ENCODE data around the gene TBL3.
"Not testable (repeated sequence)": the region's sequence is repeated elsewhere in the genome, so short reads cannot be mapped to it uniquely, and the experiment has no call there.

The TBL3 gene

GRCh38 chr16:2008631-2009163 lies 36.8 kb downstream of the TBL3 start:
- Histone ChIP-seq H3K4me2 (ENCODE audit: insufficient read depth, low read length) (peak overlapping the region; percentile 89), H3K27ac (ENCODE audit: low read length) (peak overlapping the region; percentile 80), H3K79me2 (ENCODE audit: insufficient read depth, low read length) (peaks cover 70% of the 10 kb centered on the region), H3K27me3 (ENCODE audit: insufficient read depth, low read length, poor library complexity) (no peaks in the 10 kb centered on the region), H3K4me1 (ENCODE audit: insufficient read depth, low read length) (peaks cover 45% of the 10 kb centered on the region), H4K20me1 (ENCODE audit: insufficient read depth, low read length) (peaks cover 57% of the 10 kb centered on the region), H3K36me3 (ENCODE audit: insufficient read depth, low read length) (peaks cover 42% of the 10 kb centered on the region), H3K9ac (ENCODE audit: low read depth, low read length) (peak overlapping the region; percentile 95), H3K9me3 (ENCODE audit: insufficient read depth, low read length, severe bottlenecking) (no peaks in the 10 kb centered on the region), H3K4me3 (ENCODE audit: low read depth in 1 of 2, low read length in 2 of 2) (peak overlapping the region; percentile 70 to 97), H2AFZ (ENCODE audit: low read depth, low read length) (0 out of 2 replicates have a peak overlapping the region, but pooled peaks have one; percentile 73)
- no peak for TF ChIP-seq EZH2 (IDR thresholded peaks at IDR 0.05; ENCODE audit: borderline replicate concordance, low read depth, low read length, severe bottlenecking)
- TF ChIP-seq, protein P1, sequence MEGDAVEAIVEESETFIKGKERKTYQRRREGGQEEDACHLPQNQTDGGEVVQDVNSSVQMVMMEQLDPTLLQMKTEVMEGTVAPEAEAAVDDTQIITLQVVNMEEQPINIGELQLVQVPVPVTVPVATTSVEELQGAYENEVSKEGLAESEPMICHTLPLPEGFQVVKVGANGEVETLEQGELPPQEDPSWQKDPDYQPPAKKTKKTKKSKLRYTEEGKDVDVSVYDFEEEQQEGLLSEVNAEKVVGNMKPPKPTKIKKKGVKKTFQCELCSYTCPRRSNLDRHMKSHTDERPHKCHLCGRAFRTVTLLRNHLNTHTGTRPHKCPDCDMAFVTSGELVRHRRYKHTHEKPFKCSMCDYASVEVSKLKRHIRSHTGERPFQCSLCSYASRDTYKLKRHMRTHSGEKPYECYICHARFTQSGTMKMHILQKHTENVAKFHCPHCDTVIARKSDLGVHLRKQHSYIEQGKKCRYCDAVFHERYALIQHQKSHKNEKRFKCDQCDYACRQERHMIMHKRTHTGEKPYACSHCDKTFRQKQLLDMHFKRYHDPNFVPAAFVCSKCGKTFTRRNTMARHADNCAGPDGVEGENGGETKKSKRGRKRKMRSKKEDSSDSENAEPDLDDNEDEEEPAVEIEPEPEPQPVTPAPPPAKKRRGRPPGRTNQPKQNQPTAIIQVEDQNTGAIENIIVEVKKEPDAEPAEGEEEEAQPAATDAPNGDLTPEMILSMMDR (IDR thresholded peaks at IDR 0.05; ENCODE audit: borderline replicate concordance, extremely low read depth, low read length, poor library complexity, severe bottlenecking), result no peak
- ATAC-seq (ENCODE audit: insufficient read depth, low read depth) (peak; percentile 18; the same call in 1 of the 3 replicates), DNase-seq (peak; percentile 63)

- Histone ChIP-seq H3K9ac (ENCODE audit: low read depth, low read length) (peak overlapping the region; percentile 95), H2AFZ (ENCODE audit: low read depth, low read length) (peak overlapping the region; percentile 73), H3K27ac (ENCODE audit: low read length) (peak overlapping the region; percentile 80), H3K4me1 (ENCODE audit: insufficient read depth, low read length) (peaks cover 45% of the 10 kb centered on the region), H3K4me2 (ENCODE audit: insufficient read depth, low read length) (peak overlapping the region; percentile 89), H4K20me1 (ENCODE audit: insufficient read depth, low read length) (peaks cover 51% of the 10 kb centered on the region), H3K79me2 (ENCODE audit: insufficient read depth, low read length) (peaks cover 65% of the 10 kb centered on the region), H3K4me3 (ENCODE audit: low read depth in 1 of 2, low read length in 2 of 2) (peak overlapping the region; percentile 70 to 97), H3K27me3 (ENCODE audit: insufficient read depth, low read length, poor library complexity) (no peaks in the 10 kb centered on the region), H3K9me3 (ENCODE audit: insufficient read depth, low read length, severe bottlenecking) (no peaks in the 10 kb centered on the region), H3K36me3 (ENCODE audit: insufficient read depth, low read length) (peaks cover 37% of the 10 kb centered on the region)
- TF ChIP-seq EZH2 (IDR thresholded peaks at IDR 0.05; ENCODE audit: borderline replicate concordance, low read depth, low read length, severe bottlenecking), result no peak
- TF ChIP-seq, protein P1 (IDR thresholded peaks at IDR 0.05; ENCODE audit: borderline replicate concordance, extremely low read depth, low read length, poor library complexity, severe bottlenecking), result no peak
- DNase-seq (peak; percentile 34), ATAC-seq (ENCODE audit: insufficient read depth, low read depth) (peak; percentile 37)
These were observed 37.4 kb downstream of the TBL3 start for GRCh38 chr16:2009164-2009711.

DNA sequence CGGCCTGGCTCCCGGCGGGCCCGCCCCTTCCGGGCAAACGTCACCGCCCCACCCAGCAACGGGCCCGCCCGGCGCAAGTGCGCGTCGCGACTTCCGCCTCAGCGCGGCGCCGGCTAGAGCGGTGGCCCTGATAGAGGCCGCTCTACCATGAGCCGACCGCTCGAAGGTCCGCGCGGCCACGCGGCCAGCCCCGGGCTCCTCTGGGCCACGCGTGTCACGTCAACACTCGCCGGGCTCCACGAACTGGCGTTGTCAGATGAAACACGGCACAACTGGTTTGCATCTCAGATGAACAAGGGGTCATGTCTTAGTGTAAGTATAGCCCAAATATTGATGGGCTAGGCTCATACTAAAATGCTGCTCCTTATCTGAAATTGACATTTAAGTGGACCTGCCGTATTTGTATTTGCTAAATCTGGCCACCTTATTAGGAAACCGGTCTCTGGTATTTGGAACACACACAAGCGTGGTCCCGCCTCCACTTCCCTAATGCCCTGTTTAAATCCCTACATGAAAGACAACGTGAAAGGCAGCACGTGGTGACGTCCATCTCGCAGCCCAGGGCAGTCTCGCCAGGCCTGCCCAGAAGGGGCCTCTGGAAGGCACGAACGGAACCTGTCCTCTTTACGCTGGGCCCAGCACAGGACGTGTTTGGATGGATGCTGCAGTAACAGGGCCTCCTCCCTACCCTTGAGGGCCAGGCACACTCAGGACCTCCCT lies 38.1 kb downstream of the TBL3 start, which contains the start of gene ZNF598:
ZNF598 (minus strand) TSS at position 31 of the 720 bp plus-strand sequence.
- H3K4me2 ChIP-seq (ENCODE audit: insufficient read depth, low read length), result peak within 1 kb of the TSS; percentile 90
- H3K4me1 ChIP-seq (ENCODE audit: insufficient read depth, low read length), result peaks cover 45% of the 10 kb centered on the region
- H3K9me3 ChIP-seq (ENCODE audit: insufficient read depth, low read length, severe bottlenecking), result no peaks in the 10 kb centered on the region
- peak; percentile 79 for DNase-seq
- H4K20me1 ChIP-seq (ENCODE audit: insufficient read depth, low read length), result peaks cover 44% of the 10 kb centered on the region
- H3K36me3 ChIP-seq (ENCODE audit: insufficient read depth, low read length), result peaks cover 30% of the 10 kb centered on the region
- H3K4me3 ChIP-seq (ENCODE audit: low read depth in 1 of 2, low read length in 2 of 2), result peak within 1 kb of the TSS; percentile 70 to 97
- H3K9ac ChIP-seq (ENCODE audit: low read depth, low read length), result peak within 1 kb of the TSS; percentile 95
- peak within 1 kb of the TSS; percentile 76 for H2AFZ ChIP-seq (ENCODE audit: low read depth, low read length)
- peak within 1 kb of the TSS; percentile 80 for H3K27ac ChIP-seq (ENCODE audit: low read length)
- no peak for TF ChIP-seq EZH2 (IDR thresholded peaks at IDR 0.05; ENCODE audit: borderline replicate concordance, low read depth, low read length, severe bottlenecking)
- TF ChIP-seq, protein P1 (IDR thresholded peaks at IDR 0.05; ENCODE audit: borderline replicate concordance, extremely low read depth, low read length, poor library complexity, severe bottlenecking), result no peak
- peaks cover 58% of the 10 kb centered on the region for H3K79me2 ChIP-seq (ENCODE audit: insufficient read depth, low read length)
- peak; percentile 86 for ATAC-seq (ENCODE audit: insufficient read depth, low read depth)
- no peaks in the 10 kb centered on the region for H3K27me3 ChIP-seq (ENCODE audit: insufficient read depth, low read length, poor library complexity)

DNA sequence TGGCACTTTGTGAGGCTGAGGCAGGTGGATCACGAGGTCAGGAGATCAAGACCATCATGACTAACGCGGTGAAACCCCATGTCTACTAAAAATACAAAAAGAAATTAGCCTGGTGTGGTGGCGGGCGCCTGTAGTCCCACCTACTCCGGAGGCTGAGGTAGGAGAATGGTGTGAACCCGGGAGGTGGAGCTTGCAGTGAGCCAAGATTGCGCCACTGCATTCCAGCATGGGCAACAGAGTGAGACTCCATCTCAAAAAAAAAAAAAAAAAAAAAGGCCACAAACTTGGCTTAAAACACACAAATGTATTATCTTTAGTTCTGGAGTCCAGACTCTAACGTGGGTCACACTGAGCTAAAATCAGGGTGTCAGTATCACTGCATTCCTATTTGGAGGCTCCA lies 39.9 kb downstream of the TBL3 start:
- ATAC-seq (ENCODE audit: insufficient read depth, low read depth); H3K4me2 ChIP-seq (ENCODE audit: insufficient read depth, low read length); DNase-seq; H3K27me3 ChIP-seq (ENCODE audit: insufficient read depth, low read length, poor library complexity); H3K27ac ChIP-seq (ENCODE audit: low read length); H3K9ac ChIP-seq (ENCODE audit: low read depth, low read length); H3K9me3 ChIP-seq (ENCODE audit: insufficient read depth, low read length, severe bottlenecking); H2AFZ ChIP-seq (ENCODE audit: low read depth, low read length); H3K4me3 ChIP-seq (ENCODE audit: low read depth in 1 of 2, low read length in 2 of 2): not testable (repeated sequence)
- Histone ChIP-seq H3K79me2 (ENCODE audit: insufficient read depth, low read length) (peaks cover 40% of the 10 kb centered on the region), H3K4me1 (ENCODE audit: insufficient read depth, low read length) (peaks cover 32% of the 10 kb centered on the region), H4K20me1 (ENCODE audit: insufficient read depth, low read length) (peaks cover 26% of the 10 kb centered on the region), H3K36me3 (ENCODE audit: insufficient read depth, low read length) (peaks cover 15% of the 10 kb centered on the region)
